Esophagus squamous epithelium (tissue), 5 donors: Measurements from ENCODE around the gene TLNRD1. TPM values are rescaled to one million over a fixed set of nuclear protein-coding genes. Genes with fewer than 3 reads are reported as not detected.

Experiments
- DNase-seq: peaks from one replicate; lab custom pipeline; 2025; lab: John Stamatoyannopoulos, UW
- H3K27ac ChIP-seq, 4 donors: fragments of 200-600 bp; sonication (generic); one replicate each; pipeline ENCODE4 v1.5.1; 2016 to 2019; ENCODE audit warnings: mild to moderate bottlenecking in 1 of 4
- H3K27me3 ChIP-seq, 4 donors: fragments of 200-600 bp; sonication (generic); 1 replicate in 3 of 4; 2 replicates in 1 of 4; pipeline versions ENCODE4 v1.5.1 to v1.6.0; 2017 to 2021; ENCODE audit warnings: antibody characterized with exemption in 1 of 4
- H3K36me3 ChIP-seq, 3 donors: fragments of 200-600 bp; sonication (generic); one replicate each; pipeline ENCODE4 v1.5.1; 2016 to 2019
- H3K4me1 ChIP-seq, 3 donors: fragments of 200-600 bp; sonication (generic); one replicate each; pipeline ENCODE4 v1.5.1; 2017 to 2019
- H3K4me3 ChIP-seq, 4 donors: fragments of 200-600 bp; sonication (generic); 1 replicate in 3 of 4; 2 replicates in 1 of 4; pipeline ENCODE4 v1.5.1; 2016 to 2019; ENCODE audit warnings: mild to moderate bottlenecking in 2 of 4, moderate library complexity in 1 of 4
- H3K9me3 ChIP-seq, 3 donors: fragments of 200-600 bp; sonication (generic); one replicate each; pipeline ENCODE4 v1.5.1; 2016 to 2019
- POLR2A ChIP-seq, 4 donors: fragments of 450-650 bp; IDR thresholded peaks; one replicate each; pipeline ENCODE4 v1.6.1; 2017; ENCODE audit warnings: antibody characterized with exemption in 4 of 4, mild to moderate bottlenecking in 4 of 4, moderate library complexity in 3 of 4
- WGBS, 2 donors: methylation state at CpG; one replicate each; pipeline ENCODE4 v1.1.5; 2018; 5-methylcytosine and 5-hydroxymethylcytosine counted together
- intact Hi-C: fragments of 100-400 bp; cut with DNase I; formaldehyde crosslinking; loops from one replicate; pipeline ENCODE4 v1.15.0; 2022
- total RNA-seq, 4 donors: library from RNA; depleted of rRNA; stranded (reverse); fragments of >200 nt; gene quantifications; one replicate each; pipeline ENCODE4 v1.1.0, GENCODE V29; 2016
- TF ChIP-seq, protein P1 (sequence below), 6 experiments: fragments of 450-650 bp in 4 of 6; fragments of 200-600 bp in 2 of 6; sonication (generic) in 2 of 6; IDR thresholded peaks; one replicate each; pipeline ENCODE4 v1.5.1; 2016 to 2019; ENCODE audit warnings: antibody characterized with exemption in 6 of 6, mild to moderate bottlenecking in 4 of 6, moderate library complexity in 4 of 6
- donor health status: DM: yes; HTN: yes; CAD: no.

Gene TLNRD1
- total RNA-seq, 4 donors from 2014 or later: 17.2 to 57.8 (median 22.6) TPM

DNA sequence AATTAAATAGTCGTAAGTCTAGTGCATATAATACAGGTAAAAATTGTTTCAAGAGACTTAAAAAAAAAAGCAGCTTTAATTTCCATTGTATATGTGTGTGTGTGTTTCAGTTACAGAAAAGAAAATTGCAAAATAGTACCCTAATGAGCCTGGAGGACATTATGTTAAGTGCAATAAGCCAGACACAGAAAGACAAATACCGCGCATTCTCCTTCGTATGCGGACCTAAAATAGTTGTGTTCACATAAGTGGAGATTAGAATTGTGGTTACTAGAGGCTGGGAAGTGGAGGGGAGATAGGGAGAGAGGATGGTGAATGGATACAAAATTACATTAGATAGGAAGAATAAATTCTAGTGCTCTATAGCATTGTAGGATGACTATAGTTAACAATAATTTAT lies 14.7 kb upstream of the TLNRD1 start:
- Histone ChIP-seq H3K4me3 (no peak overlapping the region), H3K36me3 (peaks cover 0 to 29% (median 2%) of the 10 kb centered on the region in 3 donors), H3K9me3 (no peaks in the 10 kb centered on the region), H3K4me1 (peaks cover 20 to 61% (median 31%) of the 10 kb centered on the region in 3 donors), H3K27ac (no peak overlapping the region), H3K27me3 (no peaks in the 10 kb centered on the region)
- no peak for DNase-seq
- no peak for TF ChIP-seq POLR2A (IDR thresholded peaks at IDR 0.05)
- TF ChIP-seq, protein P1, sequence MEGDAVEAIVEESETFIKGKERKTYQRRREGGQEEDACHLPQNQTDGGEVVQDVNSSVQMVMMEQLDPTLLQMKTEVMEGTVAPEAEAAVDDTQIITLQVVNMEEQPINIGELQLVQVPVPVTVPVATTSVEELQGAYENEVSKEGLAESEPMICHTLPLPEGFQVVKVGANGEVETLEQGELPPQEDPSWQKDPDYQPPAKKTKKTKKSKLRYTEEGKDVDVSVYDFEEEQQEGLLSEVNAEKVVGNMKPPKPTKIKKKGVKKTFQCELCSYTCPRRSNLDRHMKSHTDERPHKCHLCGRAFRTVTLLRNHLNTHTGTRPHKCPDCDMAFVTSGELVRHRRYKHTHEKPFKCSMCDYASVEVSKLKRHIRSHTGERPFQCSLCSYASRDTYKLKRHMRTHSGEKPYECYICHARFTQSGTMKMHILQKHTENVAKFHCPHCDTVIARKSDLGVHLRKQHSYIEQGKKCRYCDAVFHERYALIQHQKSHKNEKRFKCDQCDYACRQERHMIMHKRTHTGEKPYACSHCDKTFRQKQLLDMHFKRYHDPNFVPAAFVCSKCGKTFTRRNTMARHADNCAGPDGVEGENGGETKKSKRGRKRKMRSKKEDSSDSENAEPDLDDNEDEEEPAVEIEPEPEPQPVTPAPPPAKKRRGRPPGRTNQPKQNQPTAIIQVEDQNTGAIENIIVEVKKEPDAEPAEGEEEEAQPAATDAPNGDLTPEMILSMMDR (IDR thresholded peaks at IDR 0.05): no peak
- intact Hi-C loops: no loop called here
- WGBS, 2 donors: 80 to 95% methylated on average over 5 of the region's 5 CpGs

DNA sequence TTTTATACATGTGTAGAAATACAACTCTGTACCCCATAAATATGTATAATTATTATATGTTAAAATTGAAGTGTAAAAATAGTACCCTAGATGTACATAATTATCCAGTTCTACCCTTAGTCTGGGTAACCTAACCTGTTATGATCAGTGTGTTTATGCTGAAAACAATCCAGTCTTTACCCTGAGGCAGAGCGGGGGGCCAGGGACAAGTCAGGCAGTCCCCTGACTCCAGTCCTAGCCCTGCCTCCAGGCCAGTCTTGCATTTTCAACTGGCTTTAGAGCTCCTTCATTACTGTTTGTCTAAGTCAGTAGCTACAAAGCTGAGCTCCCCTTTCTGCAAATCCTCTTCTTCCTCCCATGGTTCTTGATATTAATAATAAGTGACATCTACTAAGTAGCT lies 14.2 kb upstream of the TLNRD1 start:
- Histone ChIP-seq H3K27me3 (no peaks in the 10 kb centered on the region), H3K27ac (no peak overlapping the region), H3K9me3 (no peaks in the 10 kb centered on the region), H3K4me1 (peaks cover 24 to 66% (median 36%) of the 10 kb centered on the region in 3 donors), H3K36me3 (peaks cover 0 to 24% (median 0%) of the 10 kb centered on the region in 3 donors), H3K4me3 (no peak overlapping the region)
- intact Hi-C loops: no loop called here
- no peak for DNase-seq
- WGBS, 2 donors: 92 to 94% methylated on average over 1 of the region's 1 CpG
- TF ChIP-seq, protein P1 (IDR thresholded peaks at IDR 0.05): no peak
- no peak for TF ChIP-seq POLR2A (IDR thresholded peaks at IDR 0.05)

DNA sequence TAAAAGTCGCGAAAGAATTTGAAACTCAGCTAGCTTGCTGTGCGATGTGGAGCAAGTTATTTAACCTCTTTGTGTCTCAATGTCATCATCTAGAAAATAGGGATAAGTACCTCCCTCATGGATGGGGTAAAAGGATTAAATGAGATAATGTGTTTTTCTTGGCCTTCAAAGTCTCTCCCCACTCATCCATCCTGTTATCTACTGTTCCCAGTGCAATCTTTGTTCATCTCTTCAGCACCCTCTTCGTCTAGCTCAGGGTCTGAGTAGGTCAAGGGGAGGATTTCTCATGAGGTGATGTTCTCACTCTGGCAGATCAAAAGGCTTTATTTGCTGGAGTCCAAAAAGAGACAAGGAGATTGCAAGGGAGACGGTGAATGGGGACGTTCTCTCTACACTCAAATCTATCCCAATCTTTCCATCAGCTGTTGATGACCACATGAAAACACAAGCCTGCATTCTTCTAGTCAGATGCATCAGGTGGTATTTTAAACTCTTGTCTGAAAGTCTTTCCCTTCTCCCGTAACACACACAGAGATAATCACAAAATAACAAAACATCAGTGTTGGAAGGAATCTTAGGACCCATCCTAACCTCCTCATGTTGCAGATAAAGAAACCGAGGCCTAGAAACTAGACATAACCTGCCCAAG lies 12.5 kb upstream of the TLNRD1 start:
- peak overlapping the region; percentile 62 to 91 (median 76) for H3K4me3 ChIP-seq
- peaks cover 24 to 79% (median 41%) of the 10 kb centered on the region in 3 donors for H3K4me1 ChIP-seq
- no peak for DNase-seq
- TF ChIP-seq POLR2A (IDR thresholded peaks at IDR 0.05): no peak
- TF ChIP-seq, protein P1 (IDR thresholded peaks at IDR 0.05): no peak
- H3K9me3 ChIP-seq: no peaks in the 10 kb centered on the region
- H3K27me3 ChIP-seq: no peaks in the 10 kb centered on the region
- WGBS, 2 donors: 40 to 49% methylated on average over 8 of the region's 8 CpGs
- intact Hi-C loops: no loop called here
- H3K27ac ChIP-seq: peak overlapping the region in 3 of 4 donors; percentile 91 to 94 (median 91)
- peaks cover 0 to 6% (median 0%) of the 10 kb centered on the region in 3 donors for H3K36me3 ChIP-seq

DNA sequence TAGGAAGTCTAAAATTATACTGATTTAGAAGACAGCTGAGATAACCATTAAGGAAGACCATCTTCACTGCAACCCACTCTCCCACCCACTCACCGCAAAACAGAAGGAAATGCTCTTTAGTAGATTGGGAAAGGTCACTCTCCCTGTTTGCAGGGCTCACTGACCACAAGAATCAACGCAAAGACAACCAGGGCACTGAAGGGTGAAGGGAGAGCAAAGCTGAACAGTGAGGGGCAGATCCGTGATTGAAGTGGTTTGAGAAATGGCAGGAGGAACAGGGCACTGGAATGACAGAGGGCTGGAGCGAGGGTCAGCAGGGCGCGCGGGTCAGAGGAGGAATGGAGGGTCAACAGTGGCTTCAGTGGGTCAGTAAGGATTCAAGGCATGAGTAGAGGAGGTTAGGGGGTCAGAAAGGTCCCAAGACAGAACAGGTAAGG lies 11.6 kb upstream of the TLNRD1 start:
- Histone ChIP-seq H3K27ac (peak overlapping the region; percentile 91 to 95 (median 92)), H3K4me1 (peaks cover 24 to 78% (median 41%) of the 10 kb centered on the region in 3 donors), H3K4me3 (peak overlapping the region; percentile 62 to 91 (median 76)), H3K27me3 (no peaks in the 10 kb centered on the region), H3K36me3 (peaks cover 0 to 6% (median 0%) of the 10 kb centered on the region in 3 donors), H3K9me3 (no peaks in the 10 kb centered on the region)
- 0 to 1% methylated on average over 6 to 7 of the region's 7 CpGs for WGBS, 2 donors
- TF ChIP-seq POLR2A (IDR thresholded peaks at IDR 0.05): no peak
- TF ChIP-seq, protein P1 (IDR thresholded peaks at IDR 0.05): no peak
- intact Hi-C loops: no loop called here
- DNase-seq: no peak
